ENCODE results near the gene MTR.

Gene MTR

GRCh38 chr1:236795035-236795756, at the start of gene MTR:
Gene MTR (plus strand): TSS chr1:236795292. CDS start chr1:236795704, 412 bp downstream.
- peak; percentile 89 to 92 for DNase-seq (ENCODE audit: low read depth in 2 of 2)

GRCh38 chr1:236746785-236747184, 48.3 kb upstream of the MTR start:
- no peak for DNase-seq (ENCODE audit: low read depth in 2 of 2)

- no peak for DNase-seq (ENCODE audit: low read depth in 2 of 2)
These were observed 47.6 kb upstream of the MTR start for GRCh38 chr1:236747311-236747985.

GRCh38 chr1:236748268-236748870, 46.7 kb upstream of the MTR start:
- DNase-seq (ENCODE audit: low read depth in 2 of 2): no peak

- DNase-seq (ENCODE audit: low read depth in 2 of 2): no peak
These were observed 44.2 kb upstream of the MTR start for GRCh38 chr1:236750928-236751327.

- no peak for DNase-seq (ENCODE audit: low read depth in 2 of 2)
These were observed 43.7 kb upstream of the MTR start for GRCh38 chr1:236751385-236751784.

GRCh38 chr1:236751935-236752334, 43.2 kb upstream of the MTR start:
- no peak for DNase-seq (ENCODE audit: low read depth in 2 of 2)

- DNase-seq (ENCODE audit: low read depth in 2 of 2): no peak
These were observed 41.6 kb upstream of the MTR start for GRCh38 chr1:236753516-236753915.

GRCh38 chr1:236753964-236754363, 41.1 kb upstream of the MTR start:
- no peak for DNase-seq (ENCODE audit: low read depth in 2 of 2)

- DNase-seq (ENCODE audit: low read depth in 2 of 2): no peak
These were observed 40.4 kb upstream of the MTR start for GRCh38 chr1:236754525-236755210.

- DNase-seq (ENCODE audit: low read depth in 2 of 2): no peak
These were observed 37.5 kb upstream of the MTR start for GRCh38 chr1:236757640-236758039.

GRCh38 chr1:236759252-236759859, 35.7 kb upstream of the MTR start:
- DNase-seq (ENCODE audit: low read depth in 2 of 2): peak in 1 of 2 donors; percentile 4

- DNase-seq (ENCODE audit: low read depth in 2 of 2): no peak
These were observed 34.6 kb upstream of the MTR start for GRCh38 chr1:236760480-236760879.

GRCh38 chr1:236760986-236761385, 34.1 kb upstream of the MTR start:
- no peak for DNase-seq (ENCODE audit: low read depth in 2 of 2)

GRCh38 chr1:236761397-236762132, 33.5 kb upstream of the MTR start:
- no peak for DNase-seq (ENCODE audit: low read depth in 2 of 2)

- DNase-seq (ENCODE audit: low read depth in 2 of 2): no peak
These were observed 32.7 kb upstream of the MTR start for GRCh38 chr1:236762410-236762809.

- DNase-seq (ENCODE audit: low read depth in 2 of 2): no peak
These were observed 29.3 kb upstream of the MTR start for GRCh38 chr1:236765831-236766230.

GRCh38 chr1:236766506-236766905, 28.6 kb upstream of the MTR start:
- DNase-seq (ENCODE audit: low read depth in 2 of 2): no peak

- DNase-seq (ENCODE audit: low read depth in 2 of 2): no peak
These were observed 27.8 kb upstream of the MTR start for GRCh38 chr1:236767276-236767675.

- no peak for DNase-seq (ENCODE audit: low read depth in 2 of 2)
These were observed 26.5 kb upstream of the MTR start for GRCh38 chr1:236768601-236769000.

GRCh38 chr1:236773919-236774318, 21.2 kb upstream of the MTR start:
- no peak for DNase-seq (ENCODE audit: low read depth in 2 of 2)
